Measurements from ENCODE around the gene KDM8. TPM values are rescaled to one million over a fixed set of nuclear protein-coding genes. Genes with fewer than 3 reads are reported as not detected.
"Not testable (repeated sequence)": the region's sequence is repeated elsewhere in the genome, so short reads cannot be mapped to it uniquely, and the experiment has no call there.

The KDM8 gene
- total RNA-seq, 1 experiment from 2014 or later = 4.3 TPM

- no peak for DNase-seq
- no peak overlapping the region for H3K4me3 ChIP-seq
- no peak overlapping the region for H3K27ac ChIP-seq
- peaks cover 19% of the 10 kb centered on the region for H3K4me1 ChIP-seq
- no peaks in the 10 kb centered on the region for H3K27me3 ChIP-seq
- no peaks in the 10 kb centered on the region for H3K9me3 ChIP-seq (replicated peaks)
- no peaks in the 10 kb centered on the region for H3K36me3 ChIP-seq
These were observed 43.1 kb downstream of the KDM8 start for GRCh38 chr16:27246439-27246838.

DNA sequence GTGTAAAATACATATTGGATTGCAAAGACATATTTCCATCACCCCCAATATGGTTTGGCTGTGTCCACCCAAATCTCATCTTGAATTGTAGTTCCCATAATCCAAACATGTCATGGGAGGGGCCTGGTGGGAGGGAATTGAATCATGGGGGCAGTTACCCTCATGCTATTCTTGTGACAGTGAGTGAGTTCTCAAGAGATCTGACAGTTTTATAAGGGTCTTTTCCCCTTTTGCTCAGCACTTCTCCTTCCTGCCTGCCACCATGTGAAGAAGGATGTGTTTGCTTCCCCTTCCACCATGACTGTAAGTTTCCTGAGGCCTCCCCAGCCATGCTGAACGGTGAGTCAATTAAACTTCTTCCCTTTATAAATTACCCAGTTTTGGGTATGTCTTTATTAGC, 43.8 kb downstream of the KDM8 start:
- peaks cover 16% of the 10 kb centered on the region for H3K4me1 ChIP-seq
- not testable (repeated sequence) for H3K36me3 ChIP-seq; H3K27ac ChIP-seq; DNase-seq; H3K9me3 ChIP-seq (replicated peaks); H3K4me3 ChIP-seq; H3K27me3 ChIP-seq

GRCh38 chr16:27248036-27248435, 44.7 kb downstream of the KDM8 start:
- DNase-seq = no peak
- H3K4me3 ChIP-seq = no peak overlapping the region

GRCh38 chr16:27248886-27249285, 45.6 kb downstream of the KDM8 start:
- not testable (repeated sequence) for H3K27me3 ChIP-seq; H3K4me3 ChIP-seq; DNase-seq; H3K36me3 ChIP-seq; H3K9me3 ChIP-seq (replicated peaks); H3K27ac ChIP-seq
- H3K4me1 ChIP-seq = peaks cover 13% of the 10 kb centered on the region

More at GRCh38 chr16:27248036-27248435, 44.7 kb downstream of the KDM8 start:
- no peak overlapping the region for H3K27ac ChIP-seq
- peaks cover 12% of the 10 kb centered on the region for H3K4me1 ChIP-seq
- no peaks in the 10 kb centered on the region for H3K9me3 ChIP-seq (replicated peaks)
- no peaks in the 10 kb centered on the region for H3K27me3 ChIP-seq
- no peaks in the 10 kb centered on the region for H3K36me3 ChIP-seq

DNA sequence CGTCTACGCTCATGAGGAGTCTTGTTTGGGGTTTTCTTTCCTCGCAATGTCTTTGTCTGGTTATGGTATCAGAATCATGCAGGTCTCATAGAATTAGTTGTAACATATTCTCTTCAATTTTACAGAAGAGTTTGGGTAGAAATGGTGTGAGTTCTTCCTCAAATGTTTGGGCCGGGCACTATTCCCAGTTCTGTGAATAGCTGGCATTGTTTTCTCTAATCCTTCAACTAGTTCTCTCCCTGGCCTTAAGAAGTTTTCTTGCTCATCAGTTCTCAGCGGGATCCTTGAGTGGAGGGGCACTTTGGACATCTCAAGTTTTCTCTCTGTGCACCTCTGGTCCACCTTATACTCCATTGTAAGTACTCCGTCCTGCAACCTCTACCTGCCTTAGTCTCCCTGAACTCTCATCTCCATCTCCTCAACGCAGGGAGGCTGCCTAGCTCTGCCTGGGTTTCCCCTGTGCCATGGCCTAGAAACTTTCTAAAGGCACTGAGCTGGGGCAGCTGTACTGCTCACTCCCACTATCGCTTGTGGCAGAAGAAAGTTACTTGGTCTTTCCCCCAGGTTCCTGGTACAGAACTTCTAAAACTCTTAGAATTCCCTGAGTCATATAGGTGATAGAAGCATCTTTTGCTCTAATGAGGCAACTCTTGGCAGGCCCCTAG, 48.3 kb downstream of the KDM8 start:
- no peaks in the 10 kb centered on the region for H3K27me3 ChIP-seq
- H3K9me3 ChIP-seq (replicated peaks) = no peaks in the 10 kb centered on the region
- peaks cover 5% of the 10 kb centered on the region; the same call in 1 of the 2 replicates for H3K36me3 ChIP-seq
- no peak overlapping the region for H3K27ac ChIP-seq
- no peak for DNase-seq
- no peak overlapping the region for H3K4me3 ChIP-seq
- H3K4me1 ChIP-seq = peaks cover 15% of the 10 kb centered on the region

- Histone ChIP-seq H3K4me1 (peaks cover 15% of the 10 kb centered on the region), H3K27ac (no peak overlapping the region), H3K36me3 (peaks cover 5% of the 10 kb centered on the region; the same call in 1 of the 2 replicates), H3K4me3 (no peak overlapping the region), H3K27me3 (no peaks in the 10 kb centered on the region), H3K9me3 (replicated peaks) (no peaks in the 10 kb centered on the region)
- DNase-seq = no peak
These were observed 48.9 kb downstream of the KDM8 start for GRCh38 chr16:27252206-27252585.

- peak overlapping the region; percentile 7; the same call in 1 of the 2 replicates for H3K27ac ChIP-seq
- no peaks in the 10 kb centered on the region for H3K27me3 ChIP-seq
- H3K9me3 ChIP-seq (replicated peaks) = no peaks in the 10 kb centered on the region
- peaks cover 5% of the 10 kb centered on the region; the same call in 1 of the 2 replicates for H3K36me3 ChIP-seq
- H3K4me1 ChIP-seq = peaks cover 15% of the 10 kb centered on the region
- peak in 1 of 2 experiments; percentile 28 for DNase-seq
- no peak overlapping the region for H3K4me3 ChIP-seq
These were observed 50.2 kb downstream of the KDM8 start for GRCh38 chr16:27253526-27253930.

DNA sequence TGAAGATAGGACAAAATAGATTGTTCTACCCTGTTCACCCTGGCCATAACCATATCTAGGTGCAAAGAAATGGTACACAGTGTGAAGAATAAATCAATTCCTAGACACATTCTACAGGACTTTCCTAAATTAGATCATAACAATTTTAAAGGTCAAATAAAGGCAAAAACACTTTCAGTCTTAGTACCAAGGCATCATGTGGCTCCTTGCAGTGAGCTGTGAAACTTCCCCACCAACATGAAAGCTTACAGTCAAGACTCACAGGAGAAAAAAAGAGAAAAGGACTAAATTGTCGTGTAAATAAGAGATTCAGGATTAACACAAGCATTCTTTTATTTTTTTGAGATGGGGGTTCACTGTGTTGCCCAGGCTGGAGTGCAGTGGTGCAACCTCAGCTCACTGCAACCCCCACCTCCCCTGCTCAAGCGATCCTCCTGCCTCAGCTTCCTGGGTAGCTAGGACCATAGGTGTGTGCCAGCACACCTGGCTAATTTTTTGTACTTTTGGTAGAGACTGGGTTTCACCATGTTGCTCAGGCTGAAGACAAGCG, 51.0 kb downstream of the KDM8 start:
- H3K27me3 ChIP-seq = no peaks in the 10 kb centered on the region
- H3K4me1 ChIP-seq = peaks cover 15% of the 10 kb centered on the region
- H3K9me3 ChIP-seq (replicated peaks) = no peaks in the 10 kb centered on the region
- no peak overlapping the region for H3K4me3 ChIP-seq
- no peak for DNase-seq
- H3K27ac ChIP-seq = no peak overlapping the region
- H3K36me3 ChIP-seq = peaks cover 5% of the 10 kb centered on the region; the same call in 1 of the 2 replicates

DNA sequence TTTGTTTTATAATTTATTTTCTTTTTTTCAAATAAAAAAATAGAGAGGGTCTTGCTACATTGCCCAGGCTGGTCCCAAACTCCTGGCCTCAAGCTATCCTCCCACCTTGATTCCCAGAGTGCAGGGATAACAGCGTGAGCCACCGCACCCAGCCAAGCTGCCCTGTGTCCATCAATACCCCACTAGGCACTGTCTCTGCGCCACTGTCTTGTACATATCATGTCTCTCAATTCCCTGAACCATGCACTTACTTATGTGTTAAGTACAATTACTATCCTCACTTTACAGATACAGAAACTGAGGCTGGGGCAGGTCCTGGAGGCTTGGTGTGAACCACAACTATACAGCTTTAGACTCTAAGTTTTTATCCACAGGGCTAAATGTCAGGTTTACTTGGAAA, 53.5 kb downstream of the KDM8 start:
- Histone ChIP-seq H3K4me1 (peaks cover 12% of the 10 kb centered on the region), H3K9me3 (replicated peaks) (no peaks in the 10 kb centered on the region), H3K27me3 (no peaks in the 10 kb centered on the region), H3K27ac (no peak overlapping the region), H3K36me3 (peaks cover 5% of the 10 kb centered on the region; the same call in 1 of the 2 replicates), H3K4me3 (no peak overlapping the region)
- DNase-seq = no peak

DNA sequence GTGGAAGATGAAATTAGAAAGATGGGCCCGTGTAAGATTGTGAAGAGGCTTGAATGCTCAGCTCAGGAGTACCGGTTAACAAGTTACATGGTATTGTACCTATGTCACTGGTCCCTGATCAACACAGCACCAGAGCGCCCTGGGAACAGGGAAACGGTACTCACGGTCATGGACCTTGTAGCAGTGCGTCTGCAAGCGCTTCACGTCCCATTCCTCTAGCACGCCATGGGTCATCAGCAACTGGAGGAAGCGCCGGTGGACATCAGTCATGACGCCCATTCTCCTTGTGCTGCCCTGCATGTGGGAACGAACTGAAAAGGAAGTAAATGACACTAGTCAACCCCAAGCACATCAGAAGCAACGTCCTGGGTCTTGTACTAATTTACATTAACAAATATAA, 53.9 kb downstream of the KDM8 start:
- DNase-seq = no peak
- Histone ChIP-seq H3K9me3 (replicated peaks) (no peaks in the 10 kb centered on the region), H3K27ac (no peak overlapping the region), H3K4me3 (no peak overlapping the region), H3K36me3 (peaks cover 5% of the 10 kb centered on the region; the same call in 1 of the 2 replicates), H3K27me3 (no peaks in the 10 kb centered on the region), H3K4me1 (peaks cover 12% of the 10 kb centered on the region)

DNA sequence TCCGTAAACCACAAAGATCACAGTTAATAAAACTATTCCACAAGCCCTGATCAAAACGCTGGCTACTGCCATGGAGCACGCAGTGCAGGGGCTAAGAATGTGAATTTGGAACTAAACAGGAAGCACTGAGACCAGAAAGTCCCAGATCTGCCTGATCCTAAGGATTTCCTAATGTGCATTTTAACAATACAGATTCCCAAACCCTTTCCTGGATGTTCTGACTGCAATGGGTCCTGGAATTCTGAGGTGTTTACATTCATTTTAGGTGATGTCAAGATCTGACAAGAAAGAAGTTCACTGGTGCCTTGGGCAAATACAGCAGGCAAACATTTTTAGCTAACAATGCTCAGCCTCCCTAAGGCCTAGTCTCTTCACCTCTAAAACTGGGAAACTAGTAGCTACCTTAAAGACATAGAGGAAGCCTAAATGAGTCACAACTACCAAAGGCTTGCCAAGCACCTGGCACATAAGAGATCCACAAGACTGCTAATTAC, 55.0 kb downstream of the KDM8 start:
- no peaks in the 10 kb centered on the region for H3K27me3 ChIP-seq
- no peaks in the 10 kb centered on the region for H3K9me3 ChIP-seq (replicated peaks)
- no peak overlapping the region for H3K27ac ChIP-seq

DNA sequence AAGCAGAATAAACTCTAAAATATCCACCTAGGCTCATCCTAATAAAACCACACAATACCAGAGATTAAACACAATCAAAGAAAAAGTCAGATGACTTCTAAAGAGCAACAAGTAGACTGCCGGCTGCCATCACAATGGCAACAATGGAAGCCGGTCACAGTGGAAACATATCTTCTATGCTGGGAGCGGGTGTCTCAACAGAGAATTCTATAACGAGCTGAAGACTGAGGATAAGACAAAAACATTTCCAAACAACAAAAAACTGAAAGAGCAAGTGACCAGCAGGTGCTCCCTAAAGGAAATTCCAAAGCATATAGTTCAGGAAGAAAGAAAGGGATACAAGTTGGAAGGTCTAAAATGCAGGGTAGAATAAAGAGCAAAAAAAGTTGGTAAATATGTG, 56.4 kb downstream of the KDM8 start:
- no peaks in the 10 kb centered on the region for H3K4me1 ChIP-seq
- no peak overlapping the region for H3K27ac ChIP-seq
- no peak overlapping the region for H3K4me3 ChIP-seq
- H3K27me3 ChIP-seq = no peaks in the 10 kb centered on the region
- no peak for DNase-seq
- H3K36me3 ChIP-seq = no peaks in the 10 kb centered on the region
- H3K9me3 ChIP-seq (replicated peaks) = no peaks in the 10 kb centered on the region

More for the DNA sequence above, 55.0 kb downstream of the KDM8 start:
- no peak overlapping the region for H3K4me3 ChIP-seq
- no peak for DNase-seq
- H3K4me1 ChIP-seq = peaks cover 9% of the 10 kb centered on the region
- H3K36me3 ChIP-seq = peaks cover 5% of the 10 kb centered on the region; the same call in 1 of the 2 replicates

GRCh38 chr16:27262904-27263423, 59.6 kb downstream of the KDM8 start:
- H3K27ac ChIP-seq; DNase-seq; H3K27me3 ChIP-seq; H3K36me3 ChIP-seq; H3K9me3 ChIP-seq (replicated peaks); H3K4me1 ChIP-seq; H3K4me3 ChIP-seq: not testable (repeated sequence)

DNA sequence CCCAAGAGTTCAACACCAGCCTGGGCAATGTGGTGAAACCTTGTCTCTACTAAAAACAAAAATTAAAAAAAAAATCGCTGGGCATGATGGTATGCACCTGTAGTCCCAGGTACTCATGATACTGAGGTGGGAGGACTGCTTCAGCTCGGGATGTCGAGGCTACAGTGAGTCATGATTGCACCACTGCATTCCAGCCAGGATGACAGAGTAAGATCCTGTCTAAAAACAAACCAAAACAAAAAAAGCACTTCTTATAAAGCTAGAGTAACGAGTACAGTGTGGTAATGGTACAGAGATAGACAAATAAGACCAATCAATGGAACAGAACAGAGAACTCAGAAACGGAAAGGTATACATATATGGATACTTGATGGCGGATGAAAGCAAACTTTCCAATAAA, 60.8 kb downstream of the KDM8 start:
- no peak overlapping the region for H3K27ac ChIP-seq
- no peaks in the 10 kb centered on the region for H3K27me3 ChIP-seq
- DNase-seq = no peak
- H3K4me3 ChIP-seq = no peak overlapping the region
- no peaks in the 10 kb centered on the region for H3K9me3 ChIP-seq (replicated peaks)
- no peaks in the 10 kb centered on the region for H3K4me1 ChIP-seq
- H3K36me3 ChIP-seq = no peaks in the 10 kb centered on the region

DNA sequence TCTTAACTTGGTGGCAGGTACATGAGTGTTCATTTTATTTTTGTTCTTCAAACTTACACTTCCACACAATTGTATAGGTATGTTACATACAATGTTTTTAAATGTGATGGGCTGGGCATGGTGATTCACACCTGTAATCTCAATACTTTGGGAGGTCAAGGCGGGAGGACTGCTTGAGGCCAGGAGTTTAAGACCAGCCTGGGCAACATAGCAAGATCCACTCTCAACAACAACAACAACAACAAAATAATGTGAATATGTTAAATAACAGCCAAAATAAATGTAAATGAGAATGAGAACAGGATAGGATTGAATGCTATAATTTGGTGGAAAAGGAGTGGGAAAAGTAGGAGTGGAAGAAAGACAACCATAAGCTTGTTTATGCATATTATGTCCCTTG, 62.7 kb downstream of the KDM8 start:
- DNase-seq = no peak
- H3K9me3 ChIP-seq (replicated peaks) = no peaks in the 10 kb centered on the region
- no peak overlapping the region for H3K27ac ChIP-seq
- H3K27me3 ChIP-seq = no peaks in the 10 kb centered on the region
- no peak overlapping the region for H3K4me3 ChIP-seq
- H3K36me3 ChIP-seq = no peaks in the 10 kb centered on the region
- no peaks in the 10 kb centered on the region for H3K4me1 ChIP-seq
